Activated T-cell treated with anti-CD3 and anti-CD28 coated beads, Interleukin-2, amount 50 U/mL, for 1 hour (primary cell): ENCODE data around the gene SLC18A3.

Source experiments
- DNase-seq: peaks from one replicate; pipeline ENCODE4 v3.0.0-alpha.2; 2020

Gene SLC18A3

GRCh38 chr10:49596836-49597235, 13.3 kb upstream of the SLC18A3 start:
- no peak for DNase-seq

DNA sequence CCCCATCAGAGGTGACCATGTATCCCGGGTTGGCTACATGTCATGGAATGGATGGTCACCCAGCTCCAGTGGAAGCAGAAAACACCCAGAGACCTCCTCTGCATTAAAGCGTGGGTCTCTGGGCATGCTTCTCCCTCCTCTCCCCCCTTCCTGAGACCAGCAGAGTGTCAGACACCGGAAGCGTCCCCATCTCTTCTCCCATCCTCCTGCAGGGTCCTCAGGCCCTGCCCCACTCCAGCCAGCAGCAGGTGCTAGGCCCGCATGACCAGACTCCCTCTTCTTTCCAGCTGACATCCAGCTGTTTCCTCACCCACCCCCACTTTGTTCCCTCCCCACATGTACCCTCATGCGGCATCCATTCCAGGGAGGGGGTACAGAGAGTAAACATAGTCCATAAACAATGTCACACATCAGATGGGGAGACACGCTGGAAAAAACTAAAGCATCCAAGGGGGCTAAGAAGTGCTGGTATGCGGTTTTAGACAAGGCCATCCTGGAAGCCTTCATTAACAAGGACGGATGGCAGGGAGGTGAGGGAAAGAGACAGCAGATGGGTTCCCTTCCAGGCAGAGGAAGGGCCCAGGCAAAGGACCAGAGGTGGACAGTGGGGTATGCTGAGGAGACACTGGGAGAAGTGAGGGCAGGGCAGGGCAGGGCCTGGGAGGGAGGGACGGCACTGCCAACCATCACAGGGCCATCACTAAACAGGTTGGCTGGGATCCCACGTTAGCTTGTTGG, 12.5 kb upstream of the SLC18A3 start:
- DNase-seq, result no peak

GRCh38 chr10:49598164-49598856, 11.8 kb upstream of the SLC18A3 start:
- DNase-seq, result no peak

DNA sequence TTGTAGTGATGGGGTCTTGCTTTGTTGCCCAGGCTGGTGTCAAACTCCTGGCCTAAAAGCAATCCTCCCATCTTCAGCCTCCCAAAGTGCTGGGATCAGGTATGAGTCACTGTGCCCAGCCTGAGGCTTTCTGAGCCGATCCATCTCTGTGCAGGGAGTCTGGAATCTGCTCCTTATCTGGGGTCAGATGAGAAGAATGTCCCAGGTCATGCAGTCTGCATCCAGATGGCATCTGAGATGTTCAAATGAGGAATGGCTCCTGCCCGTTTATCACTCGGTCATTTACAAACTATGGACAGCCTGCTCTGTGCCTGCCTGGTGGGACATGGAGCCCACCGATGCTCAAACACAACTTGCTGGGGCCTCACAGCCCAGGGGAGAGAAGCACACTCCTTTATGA, 11.1 kb upstream of the SLC18A3 start:
- no peak for DNase-seq

- DNase-seq, result no peak
Observed at GRCh38 chr10:49599546-49599945, 10.6 kb upstream of the SLC18A3 start.

DNA sequence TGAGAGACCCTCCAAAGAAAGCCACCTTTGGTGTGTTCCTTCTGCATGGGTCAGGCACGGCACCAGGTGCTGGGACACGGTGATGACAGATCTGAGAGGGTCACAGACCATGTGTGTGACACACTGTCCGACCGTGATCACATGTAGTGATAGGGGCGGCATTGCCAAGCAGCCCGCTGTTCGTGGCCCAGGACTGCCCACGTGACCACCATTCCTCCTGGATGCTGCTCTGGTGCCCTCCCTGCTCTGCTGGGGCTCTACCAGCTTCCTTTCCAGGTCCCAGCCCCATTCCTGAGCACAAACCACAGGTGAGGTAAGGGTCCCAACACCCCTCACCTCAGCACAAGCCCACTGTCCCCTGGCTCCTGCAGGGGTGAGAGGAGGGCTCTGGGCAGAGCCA, 10.1 kb upstream of the SLC18A3 start:
- no peak for DNase-seq

- no peak for DNase-seq
Observed at GRCh38 chr10:49600781-49601400, 9.2 kb upstream of the SLC18A3 start.

DNA sequence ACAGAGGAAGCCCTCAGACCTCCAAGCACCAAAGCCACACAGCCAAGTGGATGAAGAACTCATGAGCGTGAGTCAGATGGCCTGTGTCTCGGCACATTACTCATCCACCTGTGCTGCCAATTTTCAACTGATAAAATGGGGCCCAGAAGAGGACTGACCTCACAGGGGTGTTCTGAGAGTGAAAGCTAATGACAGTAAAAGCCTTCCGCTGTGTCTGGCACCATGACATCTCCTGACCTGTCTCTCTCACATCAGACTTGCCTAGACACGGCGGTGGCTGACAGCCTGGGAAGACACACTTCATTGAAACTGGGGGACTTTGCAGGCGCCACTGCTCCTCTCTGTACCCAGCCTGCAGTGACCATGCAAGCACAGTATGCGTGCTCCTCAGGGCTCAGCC, 8.3 kb upstream of the SLC18A3 start:
- DNase-seq, result no peak

GRCh38 chr10:49602380-49603023, 7.6 kb upstream of the SLC18A3 start:
- no peak for DNase-seq

- no peak for DNase-seq
Observed at GRCh38 chr10:49605216-49605938, 4.7 kb upstream of the SLC18A3 start.

DNA sequence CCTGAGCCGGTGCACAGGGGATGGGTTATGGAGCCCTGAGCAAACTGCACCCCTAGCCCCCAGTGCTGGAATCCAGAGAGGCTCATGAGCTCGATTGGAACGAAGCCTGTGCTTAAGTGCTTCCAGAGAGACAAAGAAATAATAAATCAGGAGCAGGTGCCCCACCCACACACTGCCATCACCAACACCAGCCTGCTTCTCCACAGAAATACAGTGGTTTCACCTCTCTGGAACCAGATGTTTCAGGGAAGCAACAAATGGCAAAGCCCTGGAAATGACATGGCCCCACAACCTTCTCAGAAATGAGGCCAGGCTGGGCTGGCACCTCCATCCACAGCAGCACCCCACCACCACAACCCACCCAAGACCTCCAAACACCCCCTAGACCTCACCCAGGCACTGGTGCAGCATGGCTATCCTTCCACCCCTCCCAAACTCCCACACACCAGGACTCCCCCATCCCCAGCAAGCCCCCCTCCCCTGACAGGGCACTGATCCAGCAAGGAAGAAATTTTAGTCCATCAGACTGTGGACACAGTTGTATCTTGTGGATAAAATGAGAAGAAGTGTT, 4.1 kb upstream of the SLC18A3 start:
- no peak for DNase-seq

GRCh38 chr10:49606981-49607535, 3.1 kb upstream of the SLC18A3 start:
- peak; percentile 60 for DNase-seq

GRCh38 chr10:49608166-49609005, 1.7 kb upstream of the SLC18A3 start:
- no peak for DNase-seq

DNA sequence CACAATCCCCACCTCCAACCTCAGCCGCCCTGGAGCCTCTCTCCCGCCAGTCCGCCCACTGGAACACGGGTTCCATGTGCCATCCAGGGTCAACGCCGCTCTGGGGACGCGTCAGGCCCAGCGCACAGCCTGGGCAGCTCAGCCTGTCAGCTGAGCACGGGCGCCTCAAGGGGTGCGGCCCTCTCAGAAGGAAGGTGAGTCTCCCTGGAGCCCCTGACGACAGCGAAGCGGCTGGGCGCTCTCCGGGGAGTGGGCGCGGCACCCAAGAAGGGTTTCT, 1.2 kb upstream of the SLC18A3 start:
- no peak for DNase-seq

DNA sequence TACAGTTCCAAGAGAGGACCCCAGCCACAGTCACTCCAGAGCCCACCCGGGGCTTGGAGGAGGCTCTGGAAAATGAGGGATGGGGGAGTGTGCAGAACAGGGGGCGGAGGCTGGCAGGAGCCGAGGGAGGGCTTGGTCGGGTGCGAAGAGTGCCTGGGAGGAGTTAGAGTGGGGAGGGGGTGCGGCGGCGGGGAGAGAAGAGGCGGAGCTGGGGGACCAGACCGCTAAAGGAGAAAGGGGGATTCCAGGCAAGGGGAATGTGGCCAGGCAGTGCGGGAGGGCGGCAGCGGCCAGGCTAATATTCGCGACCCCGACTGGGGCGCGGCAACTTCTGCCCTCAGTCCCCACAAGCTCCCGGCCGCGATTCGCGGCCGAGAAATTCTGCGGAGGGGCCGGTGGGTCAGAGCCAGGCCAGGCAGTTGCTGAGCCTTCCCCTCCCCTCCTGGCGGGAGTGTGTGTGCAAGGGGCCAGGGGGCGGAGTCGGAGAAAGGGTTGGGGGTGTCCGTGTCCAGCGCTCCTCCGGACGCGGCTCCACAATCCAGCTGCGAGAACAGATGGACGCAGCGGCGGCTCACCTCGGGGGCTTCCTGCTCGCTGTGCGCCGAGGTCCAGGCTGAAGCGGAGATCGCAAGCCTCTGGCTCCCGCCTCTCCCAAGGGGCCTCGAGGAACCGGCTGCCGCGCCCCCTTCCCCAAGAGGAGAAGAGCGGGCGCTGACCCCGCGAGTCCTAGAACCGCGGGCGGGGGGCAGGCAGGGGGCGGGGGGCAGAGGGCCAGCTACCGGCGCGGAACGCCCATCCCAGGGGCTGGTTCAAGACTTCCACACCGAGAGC, 612 bp upstream of the SLC18A3 start:
- no peak for DNase-seq

GRCh38 chr10:49610458-49611165, 502 bp downstream of the SLC18A3 start:
- DNase-seq, result no peak

- no peak for DNase-seq
Observed at GRCh38 chr10:49611166-49611815, 1.2 kb downstream of the SLC18A3 start.

GRCh38 chr10:49611816-49612512, 1.9 kb downstream of the SLC18A3 start:
- DNase-seq, result no peak
